HG03439 (cell line): ENCODE measurements around the gene SCFD2.
"Not testable (repeated sequence)": the region's sequence is repeated elsewhere in the genome, so short reads cannot be mapped to it uniquely, and the experiment has no call there.

Experiments used
- ATAC-seq: cut with Tn5 transposase; IDR thresholded peaks from one replicate; pipeline ENCODE4 v1.9.1; 2021; ENCODE audit warnings: mild to moderate bottlenecking, moderate library complexity; ENCODE audit not compliant: unreplicated experiment

Gene SCFD2

GRCh38 chr4:53059871-53060270 lies 306.0 kb downstream of the SCFD2 start:
- no peak for ATAC-seq

GRCh38 chr4:53059256-53059655 lies 306.6 kb downstream of the SCFD2 start:
- no peak for ATAC-seq

GRCh38 chr4:53057679-53058078 lies 308.2 kb downstream of the SCFD2 start:
- ATAC-seq = no peak

GRCh38 chr4:53057108-53057507 lies 308.8 kb downstream of the SCFD2 start:
- ATAC-seq = not testable (repeated sequence)

GRCh38 chr4:53055716-53056403 lies 310.0 kb downstream of the SCFD2 start:
- ATAC-seq = no peak

GRCh38 chr4:53055274-53055673 lies 310.6 kb downstream of the SCFD2 start:
- no peak for ATAC-seq

GRCh38 chr4:53050361-53050774 lies 315.5 kb downstream of the SCFD2 start:
- no peak for ATAC-seq

GRCh38 chr4:53049528-53049927 lies 316.3 kb downstream of the SCFD2 start:
- ATAC-seq = no peak

GRCh38 chr4:53044651-53044960 lies 321.3 kb downstream of the SCFD2 start:
- no peak for ATAC-seq

GRCh38 chr4:53043891-53044650 lies 321.8 kb downstream of the SCFD2 start:
- ATAC-seq = no peak

- ATAC-seq = no peak
Measured at GRCh38 chr4:53043055-53043454, 322.8 kb downstream of the SCFD2 start.

- no peak for ATAC-seq
Measured at GRCh38 chr4:53040851-53041250, 325.0 kb downstream of the SCFD2 start.

- no peak for ATAC-seq
Measured at GRCh38 chr4:53040459-53040815, 325.4 kb downstream of the SCFD2 start.

GRCh38 chr4:53039741-53040458 lies 326.0 kb downstream of the SCFD2 start:
- no peak for ATAC-seq

GRCh38 chr4:53037892-53038291 lies 328.0 kb downstream of the SCFD2 start:
- ATAC-seq = no peak

GRCh38 chr4:53032908-53033307 lies 333.0 kb downstream of the SCFD2 start:
- ATAC-seq = not testable (repeated sequence)

- ATAC-seq = no peak
Measured at GRCh38 chr4:53026233-53026632, 339.6 kb downstream of the SCFD2 start.

GRCh38 chr4:53023677-53024299 lies 342.1 kb downstream of the SCFD2 start:
- ATAC-seq = no peak

- no peak for ATAC-seq
Measured at GRCh38 chr4:53022513-53023100, 343.3 kb downstream of the SCFD2 start.

GRCh38 chr4:53021754-53022512 lies 343.9 kb downstream of the SCFD2 start:
- no peak for ATAC-seq
